Activated CD8-positive, alpha-beta memory T cell treated with anti-CD3 and anti-CD28 coated beads, Interleukin-2, amount 50 U/mL, for 1 hour (primary cell): ENCODE data around the gene CGB8.

ENCODE experiments used
- DNase-seq: peaks from one replicate; pipeline ENCODE4 v3.0.0-alpha.2; 2020; ENCODE audit errors: extremely low read depth

The CGB8 gene

DNA sequence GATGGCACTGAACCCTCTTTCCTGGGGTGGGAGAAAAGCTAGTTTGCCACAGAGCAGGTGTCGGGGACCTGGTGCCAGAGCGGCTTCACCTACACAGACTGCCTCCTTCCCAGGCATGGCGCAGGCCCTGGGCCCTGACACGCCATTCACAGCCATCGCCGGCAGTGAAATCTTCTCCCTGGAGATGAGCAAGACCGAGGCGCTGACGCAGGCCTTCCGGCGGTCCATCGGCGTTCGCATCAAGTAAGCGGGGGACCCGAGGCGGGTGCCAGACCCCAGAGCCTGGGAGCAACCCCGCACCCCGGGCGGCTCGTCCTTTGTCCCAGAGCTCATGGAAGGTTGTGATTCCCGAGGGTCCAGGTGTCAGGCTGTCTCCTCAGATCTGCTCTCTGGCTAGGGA lies 42.0 kb downstream of the CGB8 start:
- no peak for DNase-seq

DNA sequence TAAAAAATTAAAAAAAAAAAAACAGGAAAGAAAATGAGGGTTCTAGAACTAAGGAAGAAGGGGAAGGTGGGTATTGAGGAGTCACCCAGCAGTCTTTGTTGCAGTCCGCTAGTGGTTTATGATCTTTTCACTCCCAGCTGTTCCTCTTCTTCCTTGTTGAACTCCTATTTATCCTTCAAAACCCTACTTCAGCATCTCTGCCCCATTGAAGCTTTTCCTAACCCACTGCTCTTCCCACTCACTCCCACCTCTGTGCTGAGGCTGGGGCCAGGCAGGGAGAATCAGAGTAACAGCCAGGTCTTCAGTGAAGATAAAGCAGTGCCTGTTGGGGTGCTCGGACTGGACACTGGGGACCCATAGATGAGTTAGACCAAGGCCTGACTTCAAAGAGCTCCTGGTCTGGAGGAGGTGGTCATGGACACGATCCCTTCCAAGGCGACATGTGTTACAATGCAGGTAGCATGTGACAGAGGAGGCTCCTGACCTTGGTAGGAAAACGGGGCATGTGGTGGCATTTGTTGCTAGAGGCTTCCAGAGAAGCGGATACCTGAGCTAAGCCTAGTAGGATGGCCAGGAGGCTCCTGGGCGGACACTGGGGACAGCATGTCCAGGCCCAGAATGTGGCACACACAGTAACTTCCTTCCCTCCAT lies 43.8 kb downstream of the CGB8 start:
- no peak for DNase-seq

GRCh38 chr19:49004133-49004532 lies 44.8 kb downstream of the CGB8 start:
- no peak for DNase-seq

- DNase-seq, result peak; percentile 38
These were observed 49.2 kb downstream of the CGB8 start for GRCh38 chr19:48999481-49000325.

- no peak for DNase-seq
These were observed 50.9 kb downstream of the CGB8 start for GRCh38 chr19:48997972-48998371.
